Neural progenitor cell (in vitro differentiated cells): ENCODE data around the gene GAB3.
"Not testable (repeated sequence)": the region's sequence is repeated elsewhere in the genome, so short reads cannot be mapped to it uniquely, and the experiment has no call there.

Source experiments
- EZH2 ChIP-seq: fragments of 200-600 bp; sonication (generic); IDR thresholded peaks from 2 replicates; pipeline ENCODE4 v1.6.1; 2017; ENCODE audit warnings: antibody characterized with exemption, mild to moderate bottlenecking, moderate library complexity
- EZH2phosphoT487 ChIP-seq: fragments of 200-600 bp; sonication (generic); IDR thresholded peaks from 2 replicates; pipeline ENCODE4 v1.6.1; 2017; ENCODE audit warnings: antibody characterized with exemption
- TF ChIP-seq, protein P1 (sequence below): fragments of 200-600 bp; sonication (generic); IDR thresholded peaks from 2 replicates; pipeline ENCODE4 v1.5.1; 2017; ENCODE audit warnings: antibody characterized with exemption, mild to moderate bottlenecking

- TF ChIP-seq, protein P1, sequence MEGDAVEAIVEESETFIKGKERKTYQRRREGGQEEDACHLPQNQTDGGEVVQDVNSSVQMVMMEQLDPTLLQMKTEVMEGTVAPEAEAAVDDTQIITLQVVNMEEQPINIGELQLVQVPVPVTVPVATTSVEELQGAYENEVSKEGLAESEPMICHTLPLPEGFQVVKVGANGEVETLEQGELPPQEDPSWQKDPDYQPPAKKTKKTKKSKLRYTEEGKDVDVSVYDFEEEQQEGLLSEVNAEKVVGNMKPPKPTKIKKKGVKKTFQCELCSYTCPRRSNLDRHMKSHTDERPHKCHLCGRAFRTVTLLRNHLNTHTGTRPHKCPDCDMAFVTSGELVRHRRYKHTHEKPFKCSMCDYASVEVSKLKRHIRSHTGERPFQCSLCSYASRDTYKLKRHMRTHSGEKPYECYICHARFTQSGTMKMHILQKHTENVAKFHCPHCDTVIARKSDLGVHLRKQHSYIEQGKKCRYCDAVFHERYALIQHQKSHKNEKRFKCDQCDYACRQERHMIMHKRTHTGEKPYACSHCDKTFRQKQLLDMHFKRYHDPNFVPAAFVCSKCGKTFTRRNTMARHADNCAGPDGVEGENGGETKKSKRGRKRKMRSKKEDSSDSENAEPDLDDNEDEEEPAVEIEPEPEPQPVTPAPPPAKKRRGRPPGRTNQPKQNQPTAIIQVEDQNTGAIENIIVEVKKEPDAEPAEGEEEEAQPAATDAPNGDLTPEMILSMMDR = not testable (repeated sequence)
- not testable (repeated sequence) for TF ChIP-seq EZH2, EZH2phosphoT487
Observed at GRCh38 chrX:154633661-154634060, 117.2 kb downstream of the GAB3 start.
